Measurements from ENCODE around the gene ZDHHC7. TPM values are rescaled to one million over a fixed set of nuclear protein-coding genes. Genes with fewer than 3 reads are reported as not detected.
A peak's percentile ranks its signal among the peaks of the same experiment; 100 is the strongest.

Gene ZDHHC7
- polyA plus RNA-seq, 3 donors = 47.0 to 62.5 (median 61.7) TPM

GRCh38 chr16:85027958-85028684 is 16.8 kb upstream of the ZDHHC7 start:
- no peak for DNase-seq

- peak; percentile 95 for DNase-seq
These were observed 16.1 kb upstream of the ZDHHC7 start, which contains the start of gene KIAA0513 for GRCh38 chr16:85027349-85027957. KIAA0513 (plus strand) TSS chr16:85027795; CDS start chr16:85067072, 39,277 bp downstream.

- no peak for DNase-seq
These were observed 15.4 kb upstream of the ZDHHC7 start for GRCh38 chr16:85026703-85027102.

GRCh38 chr16:85025781-85026653 is 14.7 kb upstream of the ZDHHC7 start:
- no peak for DNase-seq

GRCh38 chr16:85019659-85020245 is 8.4 kb upstream of the ZDHHC7 start:
- no peak for DNase-seq

GRCh38 chr16:85018529-85019236 is 7.3 kb upstream of the ZDHHC7 start:
- DNase-seq = peak; percentile 31

GRCh38 chr16:85017633-85018032 is 6.3 kb upstream of the ZDHHC7 start:
- DNase-seq = no peak

GRCh38 chr16:85017151-85017550 is 5.8 kb upstream of the ZDHHC7 start:
- no peak for DNase-seq

- no peak for DNase-seq
These were observed 4.3 kb upstream of the ZDHHC7 start for GRCh38 chr16:85015481-85016187.

- peak; percentile 41 for DNase-seq
These were observed 3.0 kb upstream of the ZDHHC7 start for GRCh38 chr16:85014311-85014710.

- no peak for DNase-seq
These were observed 530 bp upstream of the ZDHHC7 start for GRCh38 chr16:85011846-85012284.

- no peak for DNase-seq
These were observed 847 bp downstream of the ZDHHC7 start for GRCh38 chr16:85010446-85010930.

GRCh38 chr16:85008271-85008670 is 3.1 kb downstream of the ZDHHC7 start:
- DNase-seq = no peak

- no peak for DNase-seq
These were observed 3.7 kb downstream of the ZDHHC7 start for GRCh38 chr16:85007496-85008214.

GRCh38 chr16:85006639-85007038 is 4.7 kb downstream of the ZDHHC7 start:
- no peak for DNase-seq

GRCh38 chr16:85005285-85006069 is 5.9 kb downstream of the ZDHHC7 start:
- no peak for DNase-seq

GRCh38 chr16:85004587-85005205 is 6.6 kb downstream of the ZDHHC7 start:
- no peak for DNase-seq
